Activated CD8-positive, alpha-beta T cell treated with anti-CD3 and anti-CD28 coated beads for 36 hours (primary cell): ENCODE data around the gene VAPB. TPM values are rescaled to one million over a fixed set of nuclear protein-coding genes. Genes with fewer than 3 reads are reported as not detected.
A peak's percentile ranks its signal among the peaks of the same experiment; 100 is the strongest.

Experiments used
- ATAC-seq: fragments of 200-7000 bp; cut with Tn5 transposase; one replicate; pipeline ENCODE4 v1.10.0; 2021; ENCODE audit warnings: mild to moderate bottlenecking, moderate library complexity
- CTCF ChIA-PET: fragments of 350-600 bp; sonication (Branson Sonifier 250); formaldehyde crosslinking; loops from one replicate; lab custom pipeline; 2021; ENCODE audit warnings: antibody characterized with exemption; lab: Charles Lee
- POLR2A ChIA-PET: fragments of 350-600 bp; sonication (Branson Sonifier 250); formaldehyde crosslinking; loops from one replicate; lab custom pipeline; 2021; ENCODE audit warnings: antibody characterized with exemption; lab: Charles Lee
- DNase-seq: peaks from one replicate; pipeline ENCODE4 v3.0.0-alpha.2; 2020
- H3K27ac Mint-ChIP-seq: one replicate; pipeline ENCODE4 v1.8.0; 2021; ENCODE audit warnings: mild to moderate bottlenecking, mixed read lengths
- H3K27me3 Mint-ChIP-seq: one replicate; pipeline ENCODE4 v1.8.0; 2021; ENCODE audit warnings: mixed read lengths
- H3K36me3 Mint-ChIP-seq: one replicate; pipeline ENCODE4 v1.8.0; 2021; ENCODE audit warnings: low read depth, mixed read lengths
- H3K4me1 Mint-ChIP-seq: one replicate; pipeline ENCODE4 v1.8.0; 2021; ENCODE audit warnings: low read depth, mixed read lengths
- H3K4me3 Mint-ChIP-seq: one replicate; pipeline ENCODE4 v1.8.0; 2021; ENCODE audit warnings: mild to moderate bottlenecking, moderate library complexity, mixed read lengths
- H3K9me3 Mint-ChIP-seq: one replicate; pipeline ENCODE4 v1.8.0; 2021; ENCODE audit warnings: mixed read lengths
- CTCF ChIP-seq: fragments of 200-600 bp; IDR thresholded peaks from one replicate; pipeline ENCODE4 v1.8.0; 2022; ENCODE audit warnings: antibody characterized with exemption, mild to moderate bottlenecking
- intact Hi-C: fragments of 100-400 bp; cut with micrococcal nuclease; formaldehyde crosslinking; loops from one replicate; pipeline ENCODE4 v1.10.0; 2022
- total RNA-seq, 2 experiments: library from RNA; stranded (reverse); gene quantifications; one replicate each; pipeline ENCODE4 v1.2.3, GENCODE V29; 2021

The VAPB gene
- total RNA-seq, 2 experiments from 2014 or later: 46.3 to 46.8 TPM

GRCh38 chr20:58440021-58440767, 51.2 kb downstream of the VAPB start:
- intact Hi-C loops: no loop called here
- H3K27ac Mint-ChIP-seq: peak overlapping the region; percentile 40
- H3K4me1 Mint-ChIP-seq: peaks cover 43% of the 10 kb centered on the region
- ChIA-PET CTCF (interaction anchor here (1.2 kb wide), 1 partner anchor 205 kb away, joined by 3 read pairs; no protein-coding TSS in a partner anchor), POLR2A (interaction anchor here (1.6 kb wide), 1 partner anchor 51 kb away, joined by 3 read pairs; no protein-coding TSS in a partner anchor)
- DNase-seq (no peak), ATAC-seq (no peak)
- TF ChIP-seq CTCF: no peak
- H3K9me3 Mint-ChIP-seq: no peaks in the 10 kb centered on the region
- H3K27me3 Mint-ChIP-seq: no peaks in the 10 kb centered on the region
- H3K4me3 Mint-ChIP-seq: no peak overlapping the region
- H3K36me3 Mint-ChIP-seq: peaks cover 41% of the 10 kb centered on the region

- H3K4me1 Mint-ChIP-seq: peaks cover 37% of the 10 kb centered on the region
- DNase-seq: no peak
- no peaks in the 10 kb centered on the region for H3K27me3 Mint-ChIP-seq
- H3K36me3 Mint-ChIP-seq: peaks cover 39% of the 10 kb centered on the region
- TF ChIP-seq CTCF: no peak
- ATAC-seq: no peak
- peak overlapping the region; percentile 21 for H3K27ac Mint-ChIP-seq
- no peaks in the 10 kb centered on the region for H3K9me3 Mint-ChIP-seq
- no peak overlapping the region for H3K4me3 Mint-ChIP-seq
- CTCF ChIA-PET: interaction anchor here (0.6 to 1.6 kb wide), 5 partner anchors 11 to 435 kb away, joined by 3 to 4 read pairs (median 3); no protein-coding TSS in a partner anchor
- POLR2A ChIA-PET: interaction anchor here (1.2 to 1.4 kb wide), 2 partner anchors 11 to 52 kb away, joined by 3 to 7 read pairs; partner anchors contain the start of gene VAPB
- intact Hi-C loops: no loop called here
These were observed 52.7 kb downstream of the VAPB start for GRCh38 chr20:58441723-58442122.

GRCh38 chr20:58444746-58445255, 55.8 kb downstream of the VAPB start:
- H3K36me3 Mint-ChIP-seq: peaks cover 37% of the 10 kb centered on the region
- no peaks in the 10 kb centered on the region for H3K27me3 Mint-ChIP-seq
- H3K4me1 Mint-ChIP-seq: peaks cover 16% of the 10 kb centered on the region

GRCh38 chr20:58446264-58446959, 57.4 kb downstream of the VAPB start:
- Mint-ChIP-seq H3K27me3 (no peaks in the 10 kb centered on the region), H3K4me1 (peaks cover 8% of the 10 kb centered on the region), H3K4me3 (no peak overlapping the region), H3K9me3 (no peaks in the 10 kb centered on the region), H3K36me3 (peaks cover 36% of the 10 kb centered on the region), H3K27ac (peak overlapping the region; percentile 23)
- intact Hi-C loops: loop anchor here (5.0 kb wide), 1 partner anchor 209 kb away; no protein-coding TSS in a partner anchor
- ATAC-seq (no peak), DNase-seq (no peak)
- no peak for TF ChIP-seq CTCF
- CTCF ChIA-PET: interaction anchor here (1.3 to 2.9 kb wide), 3 partner anchors 11 to 235 kb away, joined by 5 to 10 read pairs (median 6); no protein-coding TSS in a partner anchor
- POLR2A ChIA-PET: no interaction called here

More at GRCh38 chr20:58444746-58445255, 55.8 kb downstream of the VAPB start:
- CTCF ChIA-PET: no interaction called here
- H3K4me3 Mint-ChIP-seq: no peak overlapping the region
- H3K27ac Mint-ChIP-seq: no peak overlapping the region
- TF ChIP-seq CTCF: no peak
- POLR2A ChIA-PET: interaction anchor here (0.7 kb wide), 1 partner anchor 9 kb away, joined by 3 read pairs; no protein-coding TSS in a partner anchor
- ATAC-seq (no peak), DNase-seq (no peak)
- intact Hi-C loops: loop anchor here (5.0 kb wide), 1 partner anchor 208 kb away; no protein-coding TSS in a partner anchor
- H3K9me3 Mint-ChIP-seq: no peaks in the 10 kb centered on the region
